Keratinocyte (primary cell): ENCODE measurements around the gene ABCB9.

ENCODE experiments used
- EZH2 ChIP-seq: IDR thresholded peaks from one replicate; pipeline ENCODE4 v1.6.1; 2012; ENCODE audit warnings: inconsistent platforms, mild to moderate bottlenecking, low read length, moderate library complexity
- TF ChIP-seq, protein P1 (sequence below), 3 experiments: IDR thresholded peaks in 1 of 3; conservative IDR thresholded peaks in 1 of 3; optimal IDR thresholded peaks in 1 of 3; 2 replicates in 2 of 3; 3 replicates in 1 of 3; pipeline versions ENCODE3 to v1.5.1; 2011; ENCODE audit warnings: low read length in 3 of 3, mild to moderate bottlenecking in 3 of 3, moderate library complexity in 2 of 3, control low read depth in 1 of 3, inconsistent platforms in 1 of 3; ENCODE audit not compliant: insufficient read depth in 2 of 3; ENCODE audit errors: extremely low read depth in 1 of 3

DNA sequence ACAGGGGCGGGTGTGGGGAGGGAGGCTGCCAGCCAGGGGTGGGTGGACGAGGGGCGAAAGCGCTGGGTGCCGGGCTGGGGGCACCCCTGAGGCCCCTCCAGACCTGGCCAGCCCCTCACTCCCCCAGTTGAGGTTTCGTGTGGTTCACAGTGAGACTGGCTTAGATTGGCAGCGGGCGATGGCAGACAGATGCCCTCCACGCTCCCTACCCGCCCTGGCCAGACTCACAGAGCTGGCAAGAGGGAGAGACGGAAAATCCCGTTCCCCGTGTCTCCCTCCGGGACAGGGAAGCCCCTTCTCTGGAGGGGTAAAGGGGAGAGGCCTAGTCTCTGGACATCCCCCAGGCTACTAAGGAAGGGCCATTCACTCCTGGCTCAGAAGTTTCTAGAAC lies 37.1 kb downstream of the ABCB9 start:
- TF ChIP-seq, protein P1, sequence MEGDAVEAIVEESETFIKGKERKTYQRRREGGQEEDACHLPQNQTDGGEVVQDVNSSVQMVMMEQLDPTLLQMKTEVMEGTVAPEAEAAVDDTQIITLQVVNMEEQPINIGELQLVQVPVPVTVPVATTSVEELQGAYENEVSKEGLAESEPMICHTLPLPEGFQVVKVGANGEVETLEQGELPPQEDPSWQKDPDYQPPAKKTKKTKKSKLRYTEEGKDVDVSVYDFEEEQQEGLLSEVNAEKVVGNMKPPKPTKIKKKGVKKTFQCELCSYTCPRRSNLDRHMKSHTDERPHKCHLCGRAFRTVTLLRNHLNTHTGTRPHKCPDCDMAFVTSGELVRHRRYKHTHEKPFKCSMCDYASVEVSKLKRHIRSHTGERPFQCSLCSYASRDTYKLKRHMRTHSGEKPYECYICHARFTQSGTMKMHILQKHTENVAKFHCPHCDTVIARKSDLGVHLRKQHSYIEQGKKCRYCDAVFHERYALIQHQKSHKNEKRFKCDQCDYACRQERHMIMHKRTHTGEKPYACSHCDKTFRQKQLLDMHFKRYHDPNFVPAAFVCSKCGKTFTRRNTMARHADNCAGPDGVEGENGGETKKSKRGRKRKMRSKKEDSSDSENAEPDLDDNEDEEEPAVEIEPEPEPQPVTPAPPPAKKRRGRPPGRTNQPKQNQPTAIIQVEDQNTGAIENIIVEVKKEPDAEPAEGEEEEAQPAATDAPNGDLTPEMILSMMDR (optimal IDR thresholded peaks at IDR 0.05 in 1 of 3, IDR thresholded peaks at IDR 0.05 in 1 of 3, conservative IDR thresholded peaks at IDR 0.05 in 1 of 3; ENCODE audit: extremely low read depth in 1 of 3, insufficient read depth in 2 of 3, low read length in 3 of 3): no peak
- no peak for TF ChIP-seq EZH2
